ENCODE measurements around the gene MMEL1. TPM values are rescaled to one million over a fixed set of nuclear protein-coding genes. Genes with fewer than 3 reads are reported as not detected.

Gene MMEL1
- polyA plus RNA-seq, 2 of the 4 experiments (the other 2 are of a cell fraction): not detected

GRCh38 chr1:2614145-2614544 lies 18.7 kb downstream of the MMEL1 start:
- FAIRE-seq (no peak), DNase-seq (ENCODE audit: low read depth in 1 of 2, low spot score in 1 of 2) (no peak), ATAC-seq (no peak)
- 30% methylated on average over 2 of the region's 2 CpGs for WGBS (ENCODE audit: missing lambda C conversion rate)
- no peak overlapping the region for H3K4me2 ChIP-seq
- CTCF ChIA-PET: no interaction called here
- POLR2A ChIA-PET: no interaction called here
- H3K4me1 ChIP-seq: no peaks in the 10 kb centered on the region
- peaks cover 11% of the 10 kb centered on the region; the same call in 1 of the 3 replicates for H3K9me3 ChIP-seq
- no peak overlapping the region for H3K27ac ChIP-seq
- no peak overlapping the region for H3K4me3 ChIP-seq
- TF ChIP-seq JUNB (IDR thresholded peaks at IDR 0.05): no peak
- no peak for TF ChIP-seq MAZ (IDR thresholded peaks at IDR 0.05; ENCODE audit: borderline replicate concordance, low read depth, low read length)
- no peak for TF ChIP-seq FOSB (CRISPR knock-in tag; IDR thresholded peaks at IDR 0.05)
- no peak for TF ChIP-seq POLR2A (IDR thresholded peaks at IDR 0.05; ENCODE audit: low read length)
- TF ChIP-seq HMGXB4 (CRISPR knock-in tag; IDR thresholded peaks at IDR 0.05; ENCODE audit: borderline replicate concordance): no peak
- no peak for TF ChIP-seq FOSL2 (IDR thresholded peaks at IDR 0.05)
- no peak for TF ChIP-seq FOSL2 (CRISPR knock-in tag; IDR thresholded peaks at IDR 0.05)
- TF ChIP-seq TFCP2L1 (CRISPR knock-in tag; IDR thresholded peaks at IDR 0.05): no peak
- no peak for TF ChIP-seq RARB (CRISPR knock-in tag; IDR thresholded peaks at IDR 0.05)
- TF ChIP-seq NR3C1 (IDR thresholded peaks at IDR 0.05): no peak
- TF ChIP-seq HDAC2 (IDR thresholded peaks at IDR 0.05): no peak
- no peak for TF ChIP-seq FOXS1 (CRISPR knock-in tag; IDR thresholded peaks at IDR 0.05)
- TF ChIP-seq, protein P1, sequence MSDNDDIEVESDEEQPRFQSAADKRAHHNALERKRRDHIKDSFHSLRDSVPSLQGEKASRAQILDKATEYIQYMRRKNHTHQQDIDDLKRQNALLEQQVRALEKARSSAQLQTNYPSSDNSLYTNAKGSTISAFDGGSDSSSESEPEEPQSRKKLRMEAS (IDR thresholded peaks at IDR 0.05): no peak
- TF ChIP-seq EP300 (IDR thresholded peaks at IDR 0.05): no peak
- no peak for TF ChIP-seq CHD4 (IDR thresholded peaks at IDR 0.05; ENCODE audit: borderline replicate concordance)
- no peak for TF ChIP-seq NFE2L2 (conservative IDR thresholded peaks at IDR 0.05; ENCODE audit: low read length)
- no peak for TF ChIP-seq CHD2 (IDR thresholded peaks at IDR 0.05; ENCODE audit: low read length, partially characterized antibody)
- TF ChIP-seq KDM5A (IDR thresholded peaks at IDR 0.05): no peak
- TF ChIP-seq HOXB13 (CRISPR knock-in tag; IDR thresholded peaks at IDR 0.05; ENCODE audit: low read depth): no peak
- TF ChIP-seq MAFK (IDR thresholded peaks at IDR 0.05; ENCODE audit: partially characterized antibody): no peak

- no peak for TF ChIP-seq ATOH8 (CRISPR knock-in tag; IDR thresholded peaks at IDR 0.05; ENCODE audit: low read depth)
- TF ChIP-seq TFCP2L1 (CRISPR knock-in tag; IDR thresholded peaks at IDR 0.05): no peak
- TF ChIP-seq MYC (IDR thresholded peaks at IDR 0.05; ENCODE audit: borderline replicate concordance, low read length): no peak
- TF ChIP-seq, protein P1 (IDR thresholded peaks at IDR 0.05): no peak
- TF ChIP-seq BHLHE40 (IDR thresholded peaks at IDR 0.05; ENCODE audit: low read depth, low read length): no peak
- no peak for ATAC-seq
- ChIA-PET CTCF (interaction anchor here (0.5 kb wide), 1 partner anchor 835 kb away, joined by 3 read pairs; no protein-coding TSS in a partner anchor), POLR2A (no interaction called here)
- H3K27ac ChIP-seq: no peak overlapping the region
- no peak overlapping the region for H3K4me2 ChIP-seq
- H3K9me3 ChIP-seq: peaks cover 11% of the 10 kb centered on the region; the same call in 1 of the 3 replicates
- FAIRE-seq: no peak
- 46% methylated on average over 11 of the region's 11 CpGs for WGBS (ENCODE audit: missing lambda C conversion rate)
- H3K4me3 ChIP-seq: no peak overlapping the region
- DNase-seq (ENCODE audit: low read depth in 1 of 2, low spot score in 1 of 2): no peak
- no peaks in the 10 kb centered on the region for H3K4me1 ChIP-seq
Measured at GRCh38 chr1:2612591-2613365, 20.0 kb downstream of the MMEL1 start.
